H1 (cell line): ENCODE measurements around the gene CLPX. TPM values are rescaled to one million over a fixed set of nuclear protein-coding genes. Genes with fewer than 3 reads are reported as not detected.
A peak's percentile ranks its signal among the peaks of the same experiment; 100 is the strongest.

Source experiments
- CTCF ChIA-PET: fragments of 300-600 bp; sonication (Branson Sonifier 250); formaldehyde crosslinking; loops from one replicate; lab custom pipeline; 2021; ENCODE audit not compliant: partially characterized antibody; lab: Charles Lee
- POLR2A ChIA-PET: fragments of 300-600 bp; sonication (Branson Sonifier 250); formaldehyde crosslinking; loops from one replicate; lab custom pipeline; 2021; ENCODE audit warnings: inconsistent platforms; ENCODE audit not compliant: partially characterized antibody; lab: Charles Lee
- DNase-seq, 2 experiments: peaks; one replicate each; pipeline versions ENCODE4 v3.0.0 to v3.0.0-alpha.2; 2010 to 2022; ENCODE audit warnings: low spot score in 2 of 2, low read depth in 1 of 2, mixed read lengths in 1 of 2
- FAIRE-seq: peaks from 2 replicates; lab custom pipeline; 2011; peaks lifted over from hg19 to GRCh38; lab: Jason Lieb, UNC
- H2AFZ ChIP-seq: 2 replicates; pipeline ENCODE4 v1.8.1; 2012; ENCODE audit warnings: low read length, inconsistent platforms
- H2AK5ac ChIP-seq: 2 replicates; pipeline ENCODE4 v1.6.1; 2013; ENCODE audit warnings: low read depth, low read length
- H2BK120ac ChIP-seq: replicated peaks from 2 replicates; pipeline ENCODE3; 2013; ENCODE audit warnings: low read depth, low read length, inconsistent platforms
- H2BK12ac ChIP-seq: 2 replicates; pipeline ENCODE4 v1.6.1; 2013; ENCODE audit warnings: low read depth, low read length
- H2BK15ac ChIP-seq: 2 replicates; pipeline ENCODE4 v1.6.1; 2013; ENCODE audit warnings: low read length
- H2BK20ac ChIP-seq: 2 replicates; pipeline ENCODE4 v1.6.1; 2013; ENCODE audit warnings: low read length
- H2BK5ac ChIP-seq: 2 replicates; pipeline ENCODE4 v1.6.1; 2013; ENCODE audit warnings: low read depth, low read length
- H3K14ac ChIP-seq: 2 replicates; pipeline ENCODE4 v1.6.1; 2013; ENCODE audit warnings: inconsistent platforms; ENCODE audit not compliant: insufficient read length
- H3K18ac ChIP-seq: 2 replicates; pipeline ENCODE4 v1.6.1; 2013; ENCODE audit warnings: low read length; ENCODE audit errors: extremely low read depth
- H3K23ac ChIP-seq: 2 replicates; pipeline ENCODE4 v1.6.1; 2013; ENCODE audit warnings: inconsistent platforms; ENCODE audit not compliant: insufficient read length
- H3K23me2 ChIP-seq: 2 replicates; pipeline ENCODE4 v1.6.1; 2013; ENCODE audit warnings: low read depth, low read length
- H3K27ac ChIP-seq: 2 replicates; pipeline ENCODE4 v1.6.1; 2011; ENCODE audit warnings: low read depth, low read length, inconsistent platforms
- H3K27me3 ChIP-seq, 4 experiments: replicated peaks in 1 of 4; 1 replicate in 1 of 4; 2 replicates in 3 of 4; pipeline versions ENCODE4 v1.6.1 to v1.8.1; 2011 to 2013; ENCODE audit warnings: low read length in 3 of 4, mild to moderate bottlenecking in 3 of 4, inconsistent platforms in 2 of 4, mixed read lengths in 2 of 4, moderate library complexity in 1 of 4; ENCODE audit not compliant: control insufficient read depth in 3 of 4, insufficient read depth in 3 of 4; ENCODE audit errors: extremely low read depth in 1 of 4
- H3K36me3 ChIP-seq, 4 experiments: 2 replicates each; pipeline versions ENCODE4 v1.6.1 to v1.8.1; 2011 to 2013; ENCODE audit warnings: mild to moderate bottlenecking in 4 of 4, low read length in 3 of 4, moderate library complexity in 2 of 4, control low read depth in 1 of 4, inconsistent platforms in 1 of 4; ENCODE audit not compliant: insufficient read depth in 4 of 4, control insufficient read depth in 2 of 4
- H3K4ac ChIP-seq: replicated peaks from 2 replicates; pipeline ENCODE3; 2013; ENCODE audit warnings: low read length, low read depth, mixed read lengths, inconsistent platforms; ENCODE audit not compliant: insufficient read length
- H3K4me1 ChIP-seq, 4 experiments: replicated peaks in 1 of 4; 1 replicate in 1 of 4; 2 replicates in 3 of 4; pipeline versions ENCODE4 v1.6.1 to v1.8.1; 2011 to 2013; ENCODE audit warnings: low read length in 3 of 4, inconsistent platforms in 2 of 4, mixed read lengths in 1 of 4; ENCODE audit not compliant: insufficient read depth in 4 of 4, control insufficient read depth in 3 of 4
- H3K4me2 ChIP-seq, 2 experiments: 2 replicates each; pipeline versions ENCODE4 v1.6.1 to v1.8.1; 2011 to 2013; ENCODE audit warnings: low read depth in 2 of 2, low read length in 2 of 2, control low read depth in 1 of 2, inconsistent platforms in 1 of 2, mild to moderate bottlenecking in 1 of 2; ENCODE audit not compliant: insufficient read depth in 1 of 2
- H3K4me3 ChIP-seq, 4 experiments: fragments of 200-600, 300-600 bp in 1 of 4; sonication (generic), shearing (Covaris generic), sonication (Bioruptor Twin) in 1 of 4; 2 replicates each; pipeline versions ENCODE4 v1.5.1 to v1.8.1; 2011 to 2016; ENCODE audit warnings: low read length in 4 of 4, low read depth in 3 of 4, control low read depth in 2 of 4, inconsistent platforms in 2 of 4, mild to moderate bottlenecking in 2 of 4, mixed read lengths in 1 of 4, moderate library complexity in 1 of 4; ENCODE audit not compliant: insufficient read depth in 2 of 4; ENCODE audit errors: extremely low read depth in 1 of 4
- H3K56ac ChIP-seq: replicated peaks from 2 replicates; pipeline ENCODE3; 2013; ENCODE audit warnings: low read depth, mild to moderate bottlenecking, mixed read lengths, low read length, inconsistent platforms; ENCODE audit not compliant: insufficient read length
- H3K79me1 ChIP-seq: 2 replicates; pipeline ENCODE4 v1.6.1; 2013; ENCODE audit warnings: low read depth, low read length, control low read depth
- H3K79me2 ChIP-seq, 2 experiments: 2 replicates each; pipeline versions ENCODE4 v1.6.1 to v1.8.1; 2012 to 2013; ENCODE audit warnings: low read length in 2 of 2, mild to moderate bottlenecking in 2 of 2, inconsistent platforms in 1 of 2; ENCODE audit not compliant: insufficient read depth in 2 of 2, control insufficient read depth in 1 of 2
- H3K9ac ChIP-seq, 4 experiments: replicated peaks in 1 of 4; 1 replicate in 1 of 4; 2 replicates in 3 of 4; pipeline versions ENCODE4 v1.6.1 to v1.8.1; 2011 to 2013; ENCODE audit warnings: low read depth in 3 of 4, low read length in 3 of 4, control low read depth in 2 of 4, mild to moderate bottlenecking in 2 of 4, moderate library complexity in 2 of 4, inconsistent platforms in 1 of 4; ENCODE audit errors: extremely low read depth in 1 of 4
- H3K9me3 ChIP-seq, 2 experiments: 2 replicates each; pipeline versions ENCODE4 v1.6.1 to v1.8.1; 2012 to 2013; ENCODE audit warnings: mild to moderate bottlenecking in 2 of 2, moderate library complexity in 2 of 2, control low read depth in 1 of 2, inconsistent platforms in 1 of 2, low read depth in 1 of 2, low read length in 1 of 2, mixed read lengths in 1 of 2; ENCODE audit not compliant: insufficient read depth in 2 of 2
- H4K20me1 ChIP-seq, 2 experiments: replicated peaks in 1 of 2; 2 replicates each; pipeline versions ENCODE3 to v1.8.1; 2011 to 2013; ENCODE audit warnings: inconsistent platforms in 2 of 2, low read length in 2 of 2, mild to moderate bottlenecking in 1 of 2; ENCODE audit not compliant: insufficient read depth in 2 of 2, control insufficient read depth in 1 of 2
- H4K5ac ChIP-seq: 2 replicates; pipeline ENCODE4 v1.6.1; 2013; ENCODE audit warnings: low read length, low read depth, mixed read lengths, inconsistent platforms; ENCODE audit not compliant: insufficient read length
- H4K8ac ChIP-seq: 2 replicates; pipeline ENCODE4 v1.8.0; 2013; ENCODE audit warnings: mild to moderate bottlenecking, moderate library complexity, low read length, inconsistent platforms; ENCODE audit not compliant: insufficient read depth; ENCODE audit errors: extremely low read depth
- H4K91ac ChIP-seq: replicated peaks from 2 replicates; pipeline ENCODE3; 2013; ENCODE audit warnings: low read length, mixed read lengths, inconsistent platforms; ENCODE audit not compliant: insufficient read length
- CBX5 ChIP-seq: fragments of 300-800, 300-1000 bp; sonication (generic); IDR thresholded peaks from 2 replicates; pipeline ENCODE4 v1.7.1; 2016; ENCODE audit warnings: antibody characterized with exemption, low read length, low read depth
- CEBPB ChIP-seq: IDR thresholded peaks from 2 replicates; pipeline ENCODE4 v1.6.1; 2012; ENCODE audit warnings: low read depth, low read length
- EP300 ChIP-seq, 2 experiments: IDR thresholded peaks; 1 replicate in 1 of 2; 2 replicates in 1 of 2; pipeline ENCODE4 v1.6.1; 2011 to 2012; ENCODE audit warnings: low read depth in 2 of 2, low read length in 2 of 2, mild to moderate bottlenecking in 2 of 2, borderline replicate concordance in 1 of 2, inconsistent platforms in 1 of 2, moderate library complexity in 1 of 2
- FOSL1 ChIP-seq: IDR thresholded peaks from 2 replicates; pipeline ENCODE4 v1.6.1; 2011; ENCODE audit warnings: mild to moderate bottlenecking, low read depth, low read length, moderate library complexity; ENCODE audit not compliant: insufficient read depth
- KDM5A ChIP-seq: fragments of 200-600 bp; IDR thresholded peaks from 2 replicates; pipeline ENCODE4 v1.7.1; 2012; ENCODE audit warnings: mild to moderate bottlenecking, low read length, inconsistent platforms, mixed read lengths
- MAX ChIP-seq: IDR thresholded peaks from 2 replicates; pipeline ENCODE4 v1.6.1; 2012; ENCODE audit warnings: inconsistent platforms
- NANOG ChIP-seq: IDR thresholded peaks from 2 replicates; pipeline ENCODE4 v1.6.1; 2011; ENCODE audit warnings: low read length, low read depth, mild to moderate bottlenecking, inconsistent platforms; ENCODE audit not compliant: insufficient read depth, poor library complexity, severe bottlenecking
- POLR2A ChIP-seq, 2 experiments: IDR thresholded peaks; 1 replicate in 1 of 2; 2 replicates in 1 of 2; pipeline ENCODE4 v1.6.1; 2011; ENCODE audit warnings: low read depth in 2 of 2, low read length in 2 of 2, mild to moderate bottlenecking in 2 of 2; ENCODE audit errors: control extremely low read depth in 1 of 2
- TAF1 ChIP-seq: IDR thresholded peaks from 2 replicates; pipeline ENCODE4 v1.6.1; 2011; ENCODE audit warnings: mild to moderate bottlenecking, low read depth, low read length
- USF2 ChIP-seq: IDR thresholded peaks from 2 replicates; pipeline ENCODE4 v1.6.1; 2011; ENCODE audit warnings: low read length, improper control_type of control experiment
- WGBS, 2 experiments: shearing (Covaris generic) in 1 of 2; methylation state at CpG; one replicate each; pipeline versions ENCODE4 v1.1.6 to v1.1.7; 2013 to 2015; ENCODE audit warnings: low lambda C conversion rate in 2 of 2, mixed read lengths in 2 of 2, inconsistent platforms in 1 of 2, low coverage in 1 of 2, missing lambda C conversion rate in 1 of 2; ENCODE audit not compliant: insufficient replicate concordance in 2 of 2, insufficient coverage in 1 of 2, insufficient read length in 1 of 2; ENCODE audit errors: extremely low coverage in 1 of 2, missing lambda C conversion rate in 1 of 2; 5-methylcytosine and 5-hydroxymethylcytosine counted together
- polyA plus RNA-seq, 7 experiments: library from polyadenylated mRNA; depleted of rRNA in 3 of 7; stranded (reverse) in 5 of 7; unstranded in 2 of 7; fragments of >200 nt in 5 of 7; fragments of 200-250 nt in 2 of 7; gene quantifications; 1 replicate in 5 of 7; 2 replicates in 1 of 7; 4 replicates in 1 of 7; pipeline versions ENCODE4 v1.2.1 to v1.2.3, GENCODE V29; 2011 to 2013; ENCODE audit warnings: missing spikeins in 2 of 7, mixed read lengths in 2 of 7
- total RNA-seq: library from RNA; stranded (reverse); fragmentation: NEBNext Ultra II Directional; extraction: Animal tissue kit (Norgen Biotek cat#: 25700); gene quantifications from 2 replicates; pipeline ENCODE4 v1.2.1, GENCODE V29; 2021

The CLPX gene
- total and polyA plus RNA-seq, 2 of the 8 experiments (the other 6 are each of a cell fraction or from before 2014, with no cell fraction given): 10.5 to 53.6 TPM

GRCh38 chr15:65206750-65207149, 21.6 kb upstream of the CLPX start:
- no peaks in the 10 kb centered on the region; a peak in 1 of 7 replicates for H3K27me3 ChIP-seq
- peaks cover 0 to 4% (median 0%) of the 10 kb centered on the region in 4 experiments; a peak in 2 of 7 replicates for H3K4me1 ChIP-seq
- no peak overlapping the region for H3K4me2 ChIP-seq
- no peak overlapping the region for H2BK15ac ChIP-seq
- no peaks in the 10 kb centered on the region for H3K23me2 ChIP-seq
- H3K79me1 ChIP-seq: no peaks in the 10 kb centered on the region
- no peak overlapping the region for H2BK120ac ChIP-seq
- POLR2A ChIA-PET: interaction anchor here (0.8 to 1.2 kb wide), 2 partner anchors 12 to 98 kb away, joined by 3 to 4 read pairs; partner anchors contain the start of gene RNU5B-1
- no peaks in the 10 kb centered on the region for H3K36me3 ChIP-seq
- no peaks in the 10 kb centered on the region for H3K9me3 ChIP-seq
- no peak overlapping the region for H4K91ac ChIP-seq
- FAIRE-seq (no peak), DNase-seq (no peak)
- no peak overlapping the region for H2BK20ac ChIP-seq
- H3K27ac ChIP-seq: no peak overlapping the region
- H3K23ac ChIP-seq: no peak overlapping the region
- no peak overlapping the region for H3K4me3 ChIP-seq
- no peak overlapping the region for H4K5ac ChIP-seq
- 0 out of 2 replicates have a peak overlapping the region, but pooled peaks have one; percentile 57 for H2AK5ac ChIP-seq
- no peaks in the 10 kb centered on the region for H3K79me2 ChIP-seq
- no peak overlapping the region for H3K9ac ChIP-seq
- CTCF ChIA-PET: interaction anchor here (0.5 to 7.0 kb wide), 4 partner anchors 12 to 64 kb away, joined by 3 to 87 read pairs (median 32); partner anchors contain the start of gene CLPX
- H4K8ac ChIP-seq: no peak overlapping the region
- peaks cover 0 to 2% of the 10 kb centered on the region in 2 experiments for H4K20me1 ChIP-seq
- 0 out of 2 replicates have a peak overlapping the region, but pooled peaks have one; percentile 16 for H2BK5ac ChIP-seq
- no peak overlapping the region for H2AFZ ChIP-seq
- H3K14ac ChIP-seq: no peak overlapping the region
- H3K4ac ChIP-seq: no peak overlapping the region
- H2BK12ac ChIP-seq: no peak overlapping the region
- WGBS, 2 experiments: 90% methylated on average over 20 of the region's 20 CpGs; no CpG with 5 or more reads in 1 of the 2 experiments
- no peak overlapping the region for H3K18ac ChIP-seq
- H3K56ac ChIP-seq: no peak overlapping the region
- TF ChIP-seq POLR2A (IDR thresholded peaks at IDR 0.05; ENCODE audit: control extremely low read depth in 1 of 2, low read depth in 2 of 2, low read length in 2 of 2) (no peak), NANOG (no peak), KDM5A (no peak), MAX (no peak), CBX5 (no peak), TAF1 (no peak), CEBPB (no peak), FOSL1 (no peak), EP300 (IDR thresholded peaks at IDR 0.05; ENCODE audit: borderline replicate concordance in 1 of 2, low read depth in 2 of 2, low read length in 2 of 2) (no peak), USF2 (no peak)
